Activated CD4-positive, alpha-beta memory T cell treated with anti-CD3 and anti-CD28 coated beads, Interleukin-2, amount 10 ng/mL, durations not matched to agents 7 days and 5 days (primary cell): ENCODE measurements around the gene DNASE1L3. TPM values are rescaled to one million over a fixed set of nuclear protein-coding genes. Genes with fewer than 3 reads are reported as not detected.

Experiments
- CTCF ChIA-PET: fragments of 350-600 bp; sonication (Branson Sonifier 250); formaldehyde crosslinking; loops from one replicate; lab custom pipeline; 2021; ENCODE audit warnings: antibody characterized with exemption, inconsistent platforms; lab: Charles Lee
- POLR2A ChIA-PET: fragments of 350-600 bp; sonication (Branson Sonifier 250); formaldehyde crosslinking; loops from one replicate; lab custom pipeline; 2021; ENCODE audit warnings: antibody characterized with exemption; lab: Charles Lee
- DNase-seq: peaks from one replicate; pipeline ENCODE4 v3.0.0-alpha.2; 2020
- H3K27ac Mint-ChIP-seq: one replicate; pipeline ENCODE4 v1.8.0; 2021; ENCODE audit warnings: mild to moderate bottlenecking, mixed read lengths
- H3K27me3 Mint-ChIP-seq: one replicate; pipeline ENCODE4 v1.8.0; 2021; ENCODE audit warnings: mixed read lengths
- H3K36me3 Mint-ChIP-seq: one replicate; pipeline ENCODE4 v1.8.0; 2021; ENCODE audit warnings: low read depth, mixed read lengths
- H3K4me1 Mint-ChIP-seq: one replicate; pipeline ENCODE4 v1.8.0; 2021; ENCODE audit warnings: mixed read lengths
- H3K4me3 Mint-ChIP-seq: one replicate; pipeline ENCODE4 v1.8.0; 2021; ENCODE audit warnings: mild to moderate bottlenecking, mixed read lengths
- H3K9me3 Mint-ChIP-seq: one replicate; pipeline ENCODE4 v1.8.0; 2021; ENCODE audit warnings: mixed read lengths
- total RNA-seq, 2 experiments: library from RNA; stranded (reverse); gene quantifications; one replicate each; pipeline ENCODE4 v1.2.3, GENCODE V29; 2021

Gene DNASE1L3
- total RNA-seq: not detected

- H3K27ac Mint-ChIP-seq: no peak within 1 kb of the TSS
- H3K4me1 Mint-ChIP-seq: peaks cover 20% of the 10 kb centered on the region
- no peak within 1 kb of the TSS for H3K4me3 Mint-ChIP-seq
- ChIA-PET CTCF (interaction anchor here (1.3 kb wide), 1 partner anchor 8 kb away, joined by 7 read pairs; no protein-coding TSS in a partner anchor), POLR2A (no interaction called here)
- H3K36me3 Mint-ChIP-seq: no peaks in the 10 kb centered on the region
- no peaks in the 10 kb centered on the region for H3K9me3 Mint-ChIP-seq
- DNase-seq: no peak
- peaks cover 30% of the 10 kb centered on the region for H3K27me3 Mint-ChIP-seq
Measured at GRCh38 chr3:58210761-58211460, at the start of gene DNASE1L3. Gene DNASE1L3 (minus strand): TSS chr3:58210972. CDS start chr3:58210906, 66 bp downstream.

- CTCF ChIA-PET: interaction anchor here (1.0 to 1.3 kb wide), 2 partner anchors 42 to 83 kb away, joined by 3 to 5 read pairs; no protein-coding TSS in a partner anchor
- Mint-ChIP-seq H3K4me3 (no peak overlapping the region), H3K36me3 (no peaks in the 10 kb centered on the region), H3K27me3 (no peaks in the 10 kb centered on the region), H3K27ac (no peak overlapping the region), H3K4me1 (peaks cover 12% of the 10 kb centered on the region), H3K9me3 (no peaks in the 10 kb centered on the region)
- POLR2A ChIA-PET: interaction anchor here (0.7 kb wide), 1 partner anchor 22 kb away, joined by 3 read pairs; the partner anchor contains the start of gene ABHD6
- DNase-seq: peak; percentile 32
Measured at GRCh38 chr3:58260261-58260731, 49.5 kb upstream of the DNASE1L3 start.

- no peaks in the 10 kb centered on the region for H3K27me3 Mint-ChIP-seq
- CTCF ChIA-PET: no interaction called here
- no peak overlapping the region for H3K27ac Mint-ChIP-seq
Measured at GRCh38 chr3:58258392-58259055, 47.8 kb upstream of the DNASE1L3 start.

GRCh38 chr3:58256511-58256910 lies 45.7 kb upstream of the DNASE1L3 start:
- POLR2A ChIA-PET: no interaction called here

More at GRCh38 chr3:58258392-58259055, 47.8 kb upstream of the DNASE1L3 start:
- Mint-ChIP-seq H3K4me3 (no peak overlapping the region), H3K9me3 (no peaks in the 10 kb centered on the region), H3K36me3 (no peaks in the 10 kb centered on the region), H3K4me1 (peaks cover 12% of the 10 kb centered on the region)
- DNase-seq: no peak
- POLR2A ChIA-PET: no interaction called here

GRCh38 chr3:58256061-58256460 lies 45.3 kb upstream of the DNASE1L3 start:
- ChIA-PET POLR2A (no interaction called here), CTCF (no interaction called here)
- no peak overlapping the region for H3K4me3 Mint-ChIP-seq
- no peaks in the 10 kb centered on the region for H3K9me3 Mint-ChIP-seq
- no peak overlapping the region for H3K27ac Mint-ChIP-seq
- peaks cover 22% of the 10 kb centered on the region for H3K4me1 Mint-ChIP-seq
- H3K36me3 Mint-ChIP-seq: no peaks in the 10 kb centered on the region
- no peaks in the 10 kb centered on the region for H3K27me3 Mint-ChIP-seq
- no peak for DNase-seq

More at GRCh38 chr3:58256511-58256910, 45.7 kb upstream of the DNASE1L3 start:
- Mint-ChIP-seq H3K27me3 (no peaks in the 10 kb centered on the region), H3K4me1 (peaks cover 22% of the 10 kb centered on the region), H3K27ac (no peak overlapping the region), H3K9me3 (no peaks in the 10 kb centered on the region), H3K36me3 (no peaks in the 10 kb centered on the region), H3K4me3 (no peak overlapping the region)
- CTCF ChIA-PET: no interaction called here
- no peak for DNase-seq

GRCh38 chr3:58254144-58254543 lies 43.4 kb upstream of the DNASE1L3 start:
- Mint-ChIP-seq H3K36me3 (no peaks in the 10 kb centered on the region), H3K27ac (no peak overlapping the region), H3K4me1 (peaks cover 10% of the 10 kb centered on the region), H3K27me3 (no peaks in the 10 kb centered on the region), H3K9me3 (no peaks in the 10 kb centered on the region), H3K4me3 (no peak overlapping the region)
- ChIA-PET POLR2A (no interaction called here), CTCF (interaction anchor here (1.3 to 1.4 kb wide), 2 partner anchors 16 to 17 kb away, joined by 3 to 5 read pairs; no protein-coding TSS in a partner anchor)
- DNase-seq: no peak

- Mint-ChIP-seq H3K27ac (no peak overlapping the region), H3K27me3 (no peaks in the 10 kb centered on the region), H3K4me1 (peaks cover 10% of the 10 kb centered on the region), H3K4me3 (no peak overlapping the region), H3K36me3 (no peaks in the 10 kb centered on the region), H3K9me3 (no peaks in the 10 kb centered on the region)
- DNase-seq: no peak
- POLR2A ChIA-PET: no interaction called here
- CTCF ChIA-PET: no interaction called here
Measured at GRCh38 chr3:58251631-58252035, 40.9 kb upstream of the DNASE1L3 start.

GRCh38 chr3:58250093-58250707 lies 39.4 kb upstream of the DNASE1L3 start:
- ChIA-PET CTCF (interaction anchor here (1.2 kb wide), 1 partner anchor 57 kb away, joined by 4 read pairs; the partner anchor contains the start of gene HTD2), POLR2A (no interaction called here)
- Mint-ChIP-seq H3K27me3 (no peaks in the 10 kb centered on the region), H3K36me3 (no peaks in the 10 kb centered on the region), H3K9me3 (no peaks in the 10 kb centered on the region), H3K4me3 (no peak overlapping the region), H3K27ac (no peak overlapping the region), H3K4me1 (peaks cover 10% of the 10 kb centered on the region)
- DNase-seq: no peak

- ChIA-PET CTCF (interaction anchor here (1.2 kb wide), 1 partner anchor 57 kb away, joined by 4 read pairs; the partner anchor contains the start of gene HTD2), POLR2A (no interaction called here)
- Mint-ChIP-seq H3K27me3 (no peaks in the 10 kb centered on the region), H3K4me3 (no peak overlapping the region), H3K27ac (no peak overlapping the region), H3K9me3 (no peaks in the 10 kb centered on the region), H3K4me1 (peaks cover 10% of the 10 kb centered on the region), H3K36me3 (no peaks in the 10 kb centered on the region)
- no peak for DNase-seq
Measured at GRCh38 chr3:58249358-58250092, 38.8 kb upstream of the DNASE1L3 start.

- no peak for DNase-seq
- ChIA-PET CTCF (no interaction called here), POLR2A (no interaction called here)
- Mint-ChIP-seq H3K9me3 (no peaks in the 10 kb centered on the region), H3K4me3 (no peak overlapping the region), H3K36me3 (no peaks in the 10 kb centered on the region), H3K27me3 (no peaks in the 10 kb centered on the region), H3K27ac (no peak overlapping the region), H3K4me1 (no peaks in the 10 kb centered on the region)
Measured at GRCh38 chr3:58246148-58247047, 35.6 kb upstream of the DNASE1L3 start.

- no peaks in the 10 kb centered on the region for H3K9me3 Mint-ChIP-seq
- DNase-seq: no peak
- no peaks in the 10 kb centered on the region for H3K4me1 Mint-ChIP-seq
- H3K36me3 Mint-ChIP-seq: no peaks in the 10 kb centered on the region
- ChIA-PET CTCF (no interaction called here), POLR2A (no interaction called here)
- H3K27ac Mint-ChIP-seq: no peak overlapping the region
- peaks cover 3% of the 10 kb centered on the region for H3K27me3 Mint-ChIP-seq
- no peak overlapping the region for H3K4me3 Mint-ChIP-seq
Measured at GRCh38 chr3:58243976-58244585, 33.3 kb upstream of the DNASE1L3 start.
